ENCODE results near the gene ECE1.

Gene ECE1

DNA sequence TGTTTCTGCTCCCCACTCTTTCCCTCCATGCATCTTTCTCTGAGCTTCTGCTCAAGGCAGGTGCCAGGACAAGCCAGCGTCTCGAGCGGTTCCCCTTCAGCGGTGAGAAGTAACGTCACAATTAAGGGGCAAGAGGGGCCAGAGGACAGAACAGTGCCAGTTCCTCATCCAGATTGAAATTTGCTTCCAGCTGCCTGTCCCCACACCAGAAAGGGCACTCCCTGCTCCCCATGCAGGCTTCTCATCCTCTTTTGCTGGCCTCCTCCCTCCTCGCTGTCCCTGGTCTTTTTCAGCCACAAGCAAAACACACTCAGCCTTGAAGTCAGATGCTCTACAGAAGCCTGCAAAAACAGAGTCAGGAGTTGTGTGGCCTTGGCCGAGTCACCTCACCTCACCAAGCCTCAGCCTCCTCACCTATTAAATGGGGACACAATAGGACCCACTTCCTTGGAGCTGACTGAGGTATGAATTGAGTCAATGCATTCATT, 35.0 kb upstream of the ECE1 start:
- H3K4me3 ChIP-seq (ENCODE audit: control insufficient read depth, low read depth, low read length), result peak overlapping the region; percentile 10
- peak; percentile 30 for DNase-seq (ENCODE audit: low read depth)
- TF ChIP-seq, protein P1, sequence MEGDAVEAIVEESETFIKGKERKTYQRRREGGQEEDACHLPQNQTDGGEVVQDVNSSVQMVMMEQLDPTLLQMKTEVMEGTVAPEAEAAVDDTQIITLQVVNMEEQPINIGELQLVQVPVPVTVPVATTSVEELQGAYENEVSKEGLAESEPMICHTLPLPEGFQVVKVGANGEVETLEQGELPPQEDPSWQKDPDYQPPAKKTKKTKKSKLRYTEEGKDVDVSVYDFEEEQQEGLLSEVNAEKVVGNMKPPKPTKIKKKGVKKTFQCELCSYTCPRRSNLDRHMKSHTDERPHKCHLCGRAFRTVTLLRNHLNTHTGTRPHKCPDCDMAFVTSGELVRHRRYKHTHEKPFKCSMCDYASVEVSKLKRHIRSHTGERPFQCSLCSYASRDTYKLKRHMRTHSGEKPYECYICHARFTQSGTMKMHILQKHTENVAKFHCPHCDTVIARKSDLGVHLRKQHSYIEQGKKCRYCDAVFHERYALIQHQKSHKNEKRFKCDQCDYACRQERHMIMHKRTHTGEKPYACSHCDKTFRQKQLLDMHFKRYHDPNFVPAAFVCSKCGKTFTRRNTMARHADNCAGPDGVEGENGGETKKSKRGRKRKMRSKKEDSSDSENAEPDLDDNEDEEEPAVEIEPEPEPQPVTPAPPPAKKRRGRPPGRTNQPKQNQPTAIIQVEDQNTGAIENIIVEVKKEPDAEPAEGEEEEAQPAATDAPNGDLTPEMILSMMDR (conservative IDR thresholded peaks at IDR 0.05; ENCODE audit: control insufficient read depth, insufficient read depth, low read depth, low read length), result no peak

DNA sequence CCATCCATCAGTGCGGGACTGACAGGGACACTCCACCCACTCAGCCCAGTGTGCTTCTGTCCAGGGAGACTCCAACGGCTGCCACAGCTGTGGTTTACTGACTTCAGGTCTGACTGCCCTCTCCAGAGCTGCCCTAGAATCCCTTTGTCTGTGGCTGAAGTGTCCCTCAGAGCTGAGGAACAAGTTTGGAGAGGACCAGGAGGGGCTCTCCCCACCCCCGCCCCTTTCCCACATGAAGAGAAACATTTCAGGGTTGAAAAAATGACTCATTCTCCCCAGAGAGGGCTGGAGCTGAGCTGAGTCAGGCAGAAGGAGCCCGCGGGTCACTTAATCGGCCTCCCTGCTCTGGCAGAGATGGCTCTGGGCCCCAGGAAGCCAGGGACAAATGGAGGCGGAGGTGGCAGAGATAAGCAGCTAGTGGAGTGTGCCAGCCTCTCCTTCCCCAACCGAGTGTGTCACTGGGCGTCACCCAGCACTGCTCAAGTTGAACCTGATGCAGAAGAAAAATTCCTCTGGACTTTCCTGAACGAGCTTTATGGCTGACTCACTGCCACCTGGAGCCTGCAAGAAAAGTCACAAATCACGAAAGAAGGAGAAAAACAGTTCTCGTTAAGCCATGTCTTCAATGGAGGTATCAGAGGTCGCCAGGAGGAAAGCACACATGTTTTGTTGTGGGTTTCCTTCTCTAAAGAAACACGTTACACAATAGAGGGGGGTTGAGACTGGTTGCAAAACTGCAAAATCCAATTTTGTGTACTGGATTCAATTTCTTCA, 34.3 kb upstream of the ECE1 start:
- TF ChIP-seq, protein P1 (conservative IDR thresholded peaks at IDR 0.05; ENCODE audit: control insufficient read depth, insufficient read depth, low read depth, low read length), result no peak
- no peak overlapping the region for H3K4me3 ChIP-seq (ENCODE audit: control insufficient read depth, low read depth, low read length)
- peak; percentile 97 for DNase-seq (ENCODE audit: low read depth)

DNA sequence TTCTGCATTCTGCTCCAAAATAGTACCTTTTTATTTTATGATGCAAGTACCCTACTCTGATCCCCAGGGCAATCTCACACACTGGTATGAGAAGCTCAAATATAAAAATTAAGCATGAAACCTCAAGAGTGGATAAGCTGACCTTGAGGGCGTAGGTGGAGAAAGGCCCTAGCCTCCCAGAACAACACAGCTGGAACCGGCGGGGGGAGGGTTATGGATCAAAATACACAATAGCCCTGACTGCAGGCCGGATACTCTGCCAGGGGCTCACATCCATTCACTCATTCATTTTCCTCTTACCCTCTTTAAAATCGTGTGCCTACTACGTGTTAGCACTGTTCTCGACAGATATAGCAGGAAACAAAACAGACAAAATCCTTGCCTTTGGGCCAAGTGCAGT, 32.8 kb upstream of the ECE1 start:
- no peak overlapping the region for H3K4me3 ChIP-seq (ENCODE audit: control insufficient read depth, low read depth, low read length)
- TF ChIP-seq, protein P1 (conservative IDR thresholded peaks at IDR 0.05; ENCODE audit: control insufficient read depth, insufficient read depth, low read depth, low read length), result no peak
- peak; percentile 63 for DNase-seq (ENCODE audit: low read depth)

DNA sequence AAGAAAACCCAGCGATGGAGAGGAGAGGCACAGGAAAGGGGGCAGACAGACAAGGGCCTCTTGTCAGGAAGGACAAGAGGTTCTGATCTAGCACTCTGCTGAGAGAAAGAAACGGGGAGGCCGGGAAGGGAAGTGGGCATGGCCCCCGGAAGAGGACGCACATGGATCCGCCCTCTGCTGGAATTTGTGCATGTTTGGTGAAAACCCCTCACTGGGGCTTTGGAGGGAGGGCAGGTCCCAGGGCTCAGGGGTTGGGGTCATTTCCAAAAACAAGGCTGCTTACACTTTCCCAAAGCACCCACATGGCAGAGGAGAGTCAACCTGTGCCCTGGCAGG, 32.4 kb upstream of the ECE1 start:
- TF ChIP-seq, protein P1 (conservative IDR thresholded peaks at IDR 0.05; ENCODE audit: control insufficient read depth, insufficient read depth, low read depth, low read length), result no peak
- no peak for DNase-seq (ENCODE audit: low read depth)
- no peak overlapping the region for H3K4me3 ChIP-seq (ENCODE audit: control insufficient read depth, low read depth, low read length)

DNA sequence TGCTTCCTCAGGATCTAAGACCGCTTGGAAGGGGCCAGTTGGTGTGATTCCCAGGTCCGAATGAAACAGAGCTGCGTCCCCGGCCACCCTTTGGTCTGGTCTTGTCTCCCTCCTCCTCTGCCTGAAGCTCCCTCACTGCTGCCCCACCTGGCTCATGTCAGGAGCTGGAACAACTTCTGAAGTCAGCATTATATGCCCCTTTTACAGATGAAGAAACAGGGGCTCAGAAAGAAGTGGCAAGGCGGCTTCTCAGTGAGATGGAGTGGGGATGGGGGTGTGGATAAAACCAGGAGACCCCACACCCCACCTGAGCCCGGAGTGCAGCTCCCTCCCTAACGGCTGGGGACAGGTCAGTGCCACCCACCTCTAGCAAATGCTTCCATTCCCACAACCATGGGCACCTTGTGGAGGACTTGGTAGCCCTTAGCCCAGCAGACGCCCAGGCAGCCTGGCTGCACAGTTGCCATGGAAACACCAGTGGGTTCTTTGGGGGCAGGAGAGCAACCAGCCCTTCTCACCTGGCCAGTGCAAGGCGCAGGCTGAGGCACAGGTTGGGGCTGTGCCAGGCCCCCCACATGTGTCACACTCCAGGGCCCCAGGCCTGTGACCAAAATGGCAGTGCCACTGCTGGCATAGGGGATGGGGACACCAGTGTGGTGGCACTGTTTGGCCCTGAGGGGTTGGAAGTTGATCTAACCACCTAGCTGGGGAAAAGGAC, 31.9 kb upstream of the ECE1 start:
- TF ChIP-seq, protein P1 (conservative IDR thresholded peaks at IDR 0.05; ENCODE audit: control insufficient read depth, insufficient read depth, low read depth, low read length), result peak; percentile 21
- no peak overlapping the region for H3K4me3 ChIP-seq (ENCODE audit: control insufficient read depth, low read depth, low read length)
- DNase-seq (ENCODE audit: low read depth), result no peak

DNA sequence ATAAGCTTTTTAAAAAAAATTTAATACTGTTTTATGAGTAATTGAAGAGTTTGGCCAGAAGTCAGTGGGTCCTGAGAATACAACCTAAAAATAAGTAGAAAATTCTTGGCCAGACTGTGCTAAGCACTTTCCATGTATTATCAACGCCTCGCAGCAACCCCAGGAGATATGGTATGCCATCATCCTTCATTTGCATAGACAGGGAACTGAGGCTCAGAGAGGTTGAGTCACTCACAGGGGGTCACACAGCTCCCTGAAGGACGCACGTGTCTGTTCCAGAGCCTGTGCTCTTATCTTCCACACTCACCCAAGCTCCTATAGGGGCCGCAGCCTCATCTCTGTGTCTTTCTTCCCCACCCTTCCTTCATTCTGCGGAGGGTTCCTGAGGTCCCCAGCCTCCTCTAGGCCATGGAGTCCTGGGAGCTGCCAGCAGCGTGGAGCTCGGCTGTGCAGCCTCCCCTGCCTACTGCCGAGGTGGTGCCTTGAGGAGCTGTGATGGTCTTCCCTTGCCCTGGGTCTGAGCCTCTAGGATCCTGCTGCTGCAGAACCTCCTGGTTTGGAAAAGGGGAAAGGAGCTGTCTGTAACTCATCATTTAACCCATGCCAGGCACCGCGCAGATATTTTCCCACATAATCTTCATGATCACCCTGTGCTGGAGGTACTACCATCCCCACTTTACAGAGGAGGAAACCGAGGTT, 30.3 kb upstream of the ECE1 start:
- TF ChIP-seq, protein P1 (conservative IDR thresholded peaks at IDR 0.05; ENCODE audit: control insufficient read depth, insufficient read depth, low read depth, low read length), result no peak
- no peak for DNase-seq (ENCODE audit: low read depth)
- H3K4me3 ChIP-seq (ENCODE audit: control insufficient read depth, low read depth, low read length), result no peak overlapping the region
